Activated naive CD8-positive, alpha-beta T cell treated with anti-CD3 and anti-CD28 coated beads for 36 hours (primary cell): ENCODE results near the gene MYH10. TPM values are rescaled to one million over a fixed set of nuclear protein-coding genes. Genes with fewer than 3 reads are reported as not detected.

ENCODE experiments used
- DNase-seq: peaks from one replicate; pipeline ENCODE4 v3.0.0; 2021
- H3K27ac Mint-ChIP-seq: one replicate; pipeline ENCODE4 v1.8.0; 2022; ENCODE audit warnings: mild to moderate bottlenecking, moderate library complexity, mixed read lengths
- H3K27me3 Mint-ChIP-seq: one replicate; pipeline ENCODE4 v1.8.0; 2022; ENCODE audit warnings: mild to moderate bottlenecking, mixed read lengths
- H3K36me3 Mint-ChIP-seq: one replicate; pipeline ENCODE4 v1.8.0; 2021; ENCODE audit warnings: mild to moderate bottlenecking, mixed read lengths
- H3K4me1 Mint-ChIP-seq: one replicate; pipeline ENCODE4 v1.8.0; 2021; ENCODE audit warnings: mixed read lengths
- H3K4me3 Mint-ChIP-seq: one replicate; pipeline ENCODE4 v1.8.0; 2022; ENCODE audit warnings: mild to moderate bottlenecking, moderate library complexity, mixed read lengths
- H3K9me3 Mint-ChIP-seq: one replicate; pipeline ENCODE4 v1.8.0; 2022; ENCODE audit warnings: mixed read lengths
- total RNA-seq, 2 experiments: library from RNA; stranded (reverse); gene quantifications; one replicate each; pipeline ENCODE4 v1.2.3, GENCODE V29; 2021

Gene MYH10
- total RNA-seq, 2 experiments from 2014 or later = 20.1 to 22.3 TPM

GRCh38 chr17:8602679-8603078 lies 27.8 kb downstream of the MYH10 start:
- no peaks in the 10 kb centered on the region for H3K36me3 Mint-ChIP-seq
- H3K27me3 Mint-ChIP-seq = no peaks in the 10 kb centered on the region
- no peak overlapping the region for H3K4me3 Mint-ChIP-seq
- no peak for DNase-seq
- no peaks in the 10 kb centered on the region for H3K4me1 Mint-ChIP-seq
- H3K9me3 Mint-ChIP-seq = no peaks in the 10 kb centered on the region
- no peak overlapping the region for H3K27ac Mint-ChIP-seq

- DNase-seq = no peak
Measured at GRCh38 chr17:8599351-8600011, 31.0 kb downstream of the MYH10 start.

GRCh38 chr17:8598913-8599312 lies 31.6 kb downstream of the MYH10 start:
- no peak overlapping the region for H3K4me3 Mint-ChIP-seq
- no peaks in the 10 kb centered on the region for H3K4me1 Mint-ChIP-seq
- no peak overlapping the region for H3K27ac Mint-ChIP-seq
- no peak for DNase-seq
- no peaks in the 10 kb centered on the region for H3K36me3 Mint-ChIP-seq
- no peaks in the 10 kb centered on the region for H3K9me3 Mint-ChIP-seq
- no peaks in the 10 kb centered on the region for H3K27me3 Mint-ChIP-seq

More at GRCh38 chr17:8599351-8600011, 31.0 kb downstream of the MYH10 start:
- no peak overlapping the region for H3K4me3 Mint-ChIP-seq
- H3K27ac Mint-ChIP-seq = no peak overlapping the region
- no peaks in the 10 kb centered on the region for H3K4me1 Mint-ChIP-seq
- no peaks in the 10 kb centered on the region for H3K9me3 Mint-ChIP-seq
- H3K27me3 Mint-ChIP-seq = no peaks in the 10 kb centered on the region
- H3K36me3 Mint-ChIP-seq = no peaks in the 10 kb centered on the region

- Mint-ChIP-seq H3K4me3 (no peak overlapping the region), H3K4me1 (no peaks in the 10 kb centered on the region), H3K27me3 (peaks cover 7% of the 10 kb centered on the region), H3K36me3 (no peaks in the 10 kb centered on the region), H3K27ac (no peak overlapping the region), H3K9me3 (no peaks in the 10 kb centered on the region)
- no peak for DNase-seq
Measured at GRCh38 chr17:8593830-8594229, 36.7 kb downstream of the MYH10 start.

GRCh38 chr17:8593276-8593675 lies 37.2 kb downstream of the MYH10 start:
- peaks cover 9% of the 10 kb centered on the region for H3K27me3 Mint-ChIP-seq
- H3K4me3 Mint-ChIP-seq = no peak overlapping the region
- no peak overlapping the region for H3K27ac Mint-ChIP-seq
- no peaks in the 10 kb centered on the region for H3K4me1 Mint-ChIP-seq
- DNase-seq = no peak
- no peaks in the 10 kb centered on the region for H3K9me3 Mint-ChIP-seq
- peaks cover under 1% of the 10 kb centered on the region for H3K36me3 Mint-ChIP-seq

GRCh38 chr17:8588877-8589554 lies 41.5 kb downstream of the MYH10 start:
- DNase-seq = no peak
- H3K27me3 Mint-ChIP-seq = peaks cover 18% of the 10 kb centered on the region
- no peak overlapping the region for H3K27ac Mint-ChIP-seq
- H3K9me3 Mint-ChIP-seq = no peaks in the 10 kb centered on the region
- peaks cover 1% of the 10 kb centered on the region for H3K36me3 Mint-ChIP-seq
- no peaks in the 10 kb centered on the region for H3K4me1 Mint-ChIP-seq
- H3K4me3 Mint-ChIP-seq = no peak overlapping the region

- Mint-ChIP-seq H3K4me3 (no peak overlapping the region), H3K27me3 (peaks cover 13% of the 10 kb centered on the region), H3K36me3 (peaks cover 1% of the 10 kb centered on the region), H3K27ac (no peak overlapping the region), H3K4me1 (no peaks in the 10 kb centered on the region), H3K9me3 (no peaks in the 10 kb centered on the region)
- no peak for DNase-seq
Measured at GRCh38 chr17:8586766-8587165, 43.8 kb downstream of the MYH10 start.

GRCh38 chr17:8585911-8586310 lies 44.6 kb downstream of the MYH10 start:
- Mint-ChIP-seq H3K9me3 (no peaks in the 10 kb centered on the region), H3K4me1 (peaks cover 4% of the 10 kb centered on the region), H3K4me3 (no peak overlapping the region), H3K27ac (no peak overlapping the region), H3K27me3 (peaks cover 11% of the 10 kb centered on the region), H3K36me3 (peaks cover 1% of the 10 kb centered on the region)
- no peak for DNase-seq

GRCh38 chr17:8583954-8584353 lies 46.6 kb downstream of the MYH10 start:
- no peak for DNase-seq
- H3K36me3 Mint-ChIP-seq = peaks cover 1% of the 10 kb centered on the region
- no peak overlapping the region for H3K27ac Mint-ChIP-seq
- no peak overlapping the region for H3K4me3 Mint-ChIP-seq
- peaks cover 11% of the 10 kb centered on the region for H3K27me3 Mint-ChIP-seq
- peaks cover 6% of the 10 kb centered on the region for H3K4me1 Mint-ChIP-seq
- H3K9me3 Mint-ChIP-seq = no peaks in the 10 kb centered on the region

- peaks cover 6% of the 10 kb centered on the region for H3K4me1 Mint-ChIP-seq
- no peaks in the 10 kb centered on the region for H3K36me3 Mint-ChIP-seq
- H3K27me3 Mint-ChIP-seq = no peaks in the 10 kb centered on the region
- no peak overlapping the region for H3K4me3 Mint-ChIP-seq
- DNase-seq = peak; percentile 5
- H3K27ac Mint-ChIP-seq = no peak overlapping the region
- H3K9me3 Mint-ChIP-seq = no peaks in the 10 kb centered on the region
Measured at GRCh38 chr17:8580952-8581658, 49.4 kb downstream of the MYH10 start.

GRCh38 chr17:8577868-8578267 lies 52.7 kb downstream of the MYH10 start:
- no peak for DNase-seq
- no peaks in the 10 kb centered on the region for H3K36me3 Mint-ChIP-seq
- H3K9me3 Mint-ChIP-seq = no peaks in the 10 kb centered on the region
- H3K4me3 Mint-ChIP-seq = no peak overlapping the region
- no peak overlapping the region for H3K27ac Mint-ChIP-seq
- H3K27me3 Mint-ChIP-seq = no peaks in the 10 kb centered on the region
- H3K4me1 Mint-ChIP-seq = peaks cover 6% of the 10 kb centered on the region

GRCh38 chr17:8576559-8577294 lies 53.8 kb downstream of the MYH10 start:
- Mint-ChIP-seq H3K4me3 (no peak overlapping the region), H3K4me1 (peaks cover 6% of the 10 kb centered on the region), H3K27ac (no peak overlapping the region), H3K9me3 (no peaks in the 10 kb centered on the region), H3K36me3 (no peaks in the 10 kb centered on the region), H3K27me3 (no peaks in the 10 kb centered on the region)
- no peak for DNase-seq

GRCh38 chr17:8574687-8575086 lies 55.8 kb downstream of the MYH10 start:
- H3K4me3 Mint-ChIP-seq = no peak overlapping the region
- H3K27ac Mint-ChIP-seq = no peak overlapping the region
- no peaks in the 10 kb centered on the region for H3K9me3 Mint-ChIP-seq
- no peaks in the 10 kb centered on the region for H3K27me3 Mint-ChIP-seq
- no peak for DNase-seq
- H3K4me1 Mint-ChIP-seq = no peaks in the 10 kb centered on the region
- H3K36me3 Mint-ChIP-seq = no peaks in the 10 kb centered on the region

GRCh38 chr17:8572764-8573163 lies 57.8 kb downstream of the MYH10 start:
- no peaks in the 10 kb centered on the region for H3K36me3 Mint-ChIP-seq
- DNase-seq = no peak
- H3K4me3 Mint-ChIP-seq = no peak overlapping the region
- H3K9me3 Mint-ChIP-seq = no peaks in the 10 kb centered on the region
- no peaks in the 10 kb centered on the region for H3K4me1 Mint-ChIP-seq
- no peak overlapping the region for H3K27ac Mint-ChIP-seq
- H3K27me3 Mint-ChIP-seq = no peaks in the 10 kb centered on the region

GRCh38 chr17:8563981-8564602 lies 66.4 kb downstream of the MYH10 start:
- Mint-ChIP-seq H3K27me3 (no peaks in the 10 kb centered on the region), H3K4me1 (no peaks in the 10 kb centered on the region), H3K9me3 (no peaks in the 10 kb centered on the region), H3K27ac (no peak overlapping the region), H3K36me3 (no peaks in the 10 kb centered on the region), H3K4me3 (no peak overlapping the region)
- no peak for DNase-seq
